ENCODE measurements around the gene UVRAG.

GRCh38 chr11:75785187-75785586 is 29.8 kb upstream of the UVRAG start:
- no peak for TF ChIP-seq CTCF (IDR thresholded peaks at IDR 0.05 in 8 of 11, conservative IDR thresholded peaks at IDR 0.05 in 3 of 11)
- TF ChIP-seq POLR2A (IDR thresholded peaks at IDR 0.05) = no peak

Measured in spleen (tissue), 7 donors.